Adrenal gland (tissue), 12 donors: ENCODE data around the gene CARS2. TPM values are rescaled to one million over a fixed set of nuclear protein-coding genes. Genes with fewer than 3 reads are reported as not detected.
"Not testable (repeated sequence)": the region's sequence is repeated elsewhere in the genome, so short reads cannot be mapped to it uniquely, and the experiment has no call there.

Experiments
- DNase-seq, 7 donors: peaks; one replicate each; pipeline ENCODE4 v3.0.0-alpha.2; 2019 to 2020
- H3K27ac ChIP-seq, 5 donors: fragments of 200-600 bp; sonication (generic) in 4 of 5; 1 replicate in 3 of 5; 2 replicates in 2 of 5; pipeline versions ENCODE4 v1.5.1 to v1.8.0; 2016 to 2020; ENCODE audit warnings: mild to moderate bottlenecking in 1 of 5
- H3K27me3 ChIP-seq: fragments of 200-600 bp; 2 replicates; pipeline ENCODE4 v1.8.0; 2021
- H3K36me3 ChIP-seq, 2 donors: fragments of 200-600 bp; replicated peaks in 1 of 2; 1 replicate in 1 of 2; 2 replicates in 1 of 2; pipeline versions ENCODE4 v1.5.1 to v1.8.0; 2018 to 2022
- H3K4me1 ChIP-seq, 2 donors: fragments of 200-600 bp; replicated peaks in 1 of 2; 1 replicate in 1 of 2; 2 replicates in 1 of 2; pipeline versions ENCODE4 v1.5.1 to v1.8.0; 2018 to 2021
- H3K4me3 ChIP-seq, 4 donors: fragments of 200-600 bp; sonication (generic) in 3 of 4; one replicate each; pipeline ENCODE4 v1.5.1; 2016 to 2018
- H3K9me3 ChIP-seq, 3 donors: fragments of 200-600 bp; sonication (generic) in 1 of 3; replicated peaks in 1 of 3; 1 replicate in 2 of 3; 2 replicates in 1 of 3; pipeline versions ENCODE4 v1.5.1 to v1.8.0; 2016 to 2021
- POLR2A ChIP-seq, 2 donors: fragments of 450-650 bp; IDR thresholded peaks; one replicate each; pipeline ENCODE4 v1.6.1; 2017; ENCODE audit warnings: antibody characterized with exemption in 2 of 2, mild to moderate bottlenecking in 2 of 2, moderate library complexity in 1 of 2
- WGBS, 4 donors: extraction: QIAGEN DNeasy Blood & Tissue Kit in 2 of 4; methylation state at CpG; one replicate each; pipeline versions ENCODE4 v1.1.5 to v1.1.7; 2013 to 2017; 5-methylcytosine and 5-hydroxymethylcytosine counted together
- intact Hi-C, 2 donors: fragments of 100-400 bp; cut with DNase I; formaldehyde crosslinking; loops; one replicate each; pipeline versions ENCODE4 v1.14.1 to v1.15.0; 2022 to 2023
- polyA plus RNA-seq, 3 donors: library from polyadenylated mRNA; stranded (reverse); fragments of 200-250 nt in 2 of 3; fragments of 350-450 nt in 1 of 3; fragmentation: Illumina TruSeq in 1 of 3; extraction: RNeasy Lipid Tissue Mini Kit (QIAGEN cat#74804) in 1 of 3; gene quantifications; one replicate each; pipeline ENCODE4 v1.2.3, GENCODE V29; 2013 to 2014
- total RNA-seq, 9 donors: library from RNA; depleted of rRNA in 4 of 9; stranded (reverse); fragments of >200 nt in 4 of 9; fragments of 120-200 nt in 1 of 9; fragmentation: NEBNext Ultra II Directional in 1 of 9; extraction: Animal tissue kit (Norgen Biotek cat#: 25700) in 1 of 9; gene quantifications; one replicate each; pipeline versions ENCODE4 v1.1.0 to v1.2.4, GENCODE V29; 2013 to 2023
- TF ChIP-seq, protein P1 (sequence below), 6 experiments: fragments of 450-650 bp in 4 of 6; fragments of 200-600 bp in 2 of 6; sonication (generic) in 1 of 6; IDR thresholded peaks; 1 replicate in 5 of 6; 2 replicates in 1 of 6; pipeline versions ENCODE4 v1.5.1 to v1.8.0; 2016 to 2021; ENCODE audit warnings: antibody characterized with exemption in 6 of 6, mild to moderate bottlenecking in 2 of 6, moderate library complexity in 1 of 6
- donor health status: healthy with polysubstance abuse.
- donor health status: Bipolar disorder and iron deficiency.
- donor health status: DM: yes; HTN: yes; CAD: no.
- donor health status: DM: no; HTN: no; CAD: no.
- donor health status: DM: no; HTN: no; CAD: no.
- donor health status: DM: yes; HTN: yes; CAD: no.

Gene CARS2
- total and polyA plus RNA-seq, 12 donors, result 38.5 to 254 (median 59.9) TPM

DNA sequence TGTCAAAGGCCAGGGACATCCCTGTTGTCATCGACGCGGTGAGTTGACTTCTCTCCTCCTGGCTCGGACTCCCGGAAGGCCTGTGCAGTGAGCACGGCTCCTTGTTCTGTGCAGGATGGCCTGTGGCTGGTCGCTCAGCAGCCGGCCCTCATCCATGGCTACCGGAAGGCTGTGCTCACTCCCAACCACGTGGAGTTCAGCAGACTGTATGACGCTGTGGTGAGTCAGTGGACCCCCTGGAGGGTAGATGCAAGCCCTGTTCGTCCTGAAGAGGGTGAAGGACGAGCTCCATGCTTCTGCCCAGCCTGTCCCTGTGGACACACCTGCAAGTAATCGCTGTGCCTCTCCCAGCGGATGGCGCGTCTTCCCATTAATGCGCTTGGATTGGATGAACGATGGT is 71.4 kb downstream of the CARS2 start:
- Histone ChIP-seq H3K4me1 (no peaks in the 10 kb centered on the region), H3K9me3 (no peaks in the 10 kb centered on the region), H3K4me3 (no peak overlapping the region), H3K27me3 (no peaks in the 10 kb centered on the region), H3K27ac (peak overlapping the region in 3 of 5 donors; percentile 32 to 79 (median 69)), H3K36me3 (peaks cover 0 to 58% of the 10 kb centered on the region in 2 donors)
- WGBS, 4 donors, result 59 to 80% (median 70%) methylated on average over 10 to 19 of the region's 19 CpGs
- no peak for TF ChIP-seq POLR2A (IDR thresholded peaks at IDR 0.05)
- TF ChIP-seq, protein P1, sequence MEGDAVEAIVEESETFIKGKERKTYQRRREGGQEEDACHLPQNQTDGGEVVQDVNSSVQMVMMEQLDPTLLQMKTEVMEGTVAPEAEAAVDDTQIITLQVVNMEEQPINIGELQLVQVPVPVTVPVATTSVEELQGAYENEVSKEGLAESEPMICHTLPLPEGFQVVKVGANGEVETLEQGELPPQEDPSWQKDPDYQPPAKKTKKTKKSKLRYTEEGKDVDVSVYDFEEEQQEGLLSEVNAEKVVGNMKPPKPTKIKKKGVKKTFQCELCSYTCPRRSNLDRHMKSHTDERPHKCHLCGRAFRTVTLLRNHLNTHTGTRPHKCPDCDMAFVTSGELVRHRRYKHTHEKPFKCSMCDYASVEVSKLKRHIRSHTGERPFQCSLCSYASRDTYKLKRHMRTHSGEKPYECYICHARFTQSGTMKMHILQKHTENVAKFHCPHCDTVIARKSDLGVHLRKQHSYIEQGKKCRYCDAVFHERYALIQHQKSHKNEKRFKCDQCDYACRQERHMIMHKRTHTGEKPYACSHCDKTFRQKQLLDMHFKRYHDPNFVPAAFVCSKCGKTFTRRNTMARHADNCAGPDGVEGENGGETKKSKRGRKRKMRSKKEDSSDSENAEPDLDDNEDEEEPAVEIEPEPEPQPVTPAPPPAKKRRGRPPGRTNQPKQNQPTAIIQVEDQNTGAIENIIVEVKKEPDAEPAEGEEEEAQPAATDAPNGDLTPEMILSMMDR (IDR thresholded peaks at IDR 0.05), result no peak
- peak; percentile 54 to 91 (median 84) for DNase-seq
- intact Hi-C loops, result no loop called here

DNA sequence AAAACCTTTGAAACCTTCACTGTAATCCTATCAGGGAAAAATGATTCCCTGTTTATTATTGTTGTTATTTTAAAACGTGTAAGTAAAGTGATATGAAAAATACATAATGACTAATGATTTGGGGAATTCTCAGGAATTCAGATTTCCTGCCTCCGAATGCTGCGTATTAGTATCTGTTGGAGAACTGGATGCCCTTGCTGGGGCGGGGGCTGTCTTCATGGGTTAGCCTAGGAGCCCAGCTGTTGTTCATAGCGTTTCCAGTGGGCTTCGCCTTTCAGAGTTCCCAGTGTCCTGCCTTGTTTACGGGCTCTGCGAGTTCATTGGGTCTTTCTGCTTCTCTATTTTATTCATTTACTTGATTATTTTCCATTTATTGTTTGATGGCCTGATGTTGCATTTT is 72.1 kb downstream of the CARS2 start:
- Histone ChIP-seq H3K27ac (peak overlapping the region in 1 of 5 donors; percentile 79), H3K36me3 (peaks cover 0 to 58% of the 10 kb centered on the region in 2 donors), H3K4me1 (peaks cover 0 to 8% of the 10 kb centered on the region in 2 donors), H3K27me3 (no peaks in the 10 kb centered on the region), H3K4me3 (no peak overlapping the region), H3K9me3 (no peaks in the 10 kb centered on the region)
- TF ChIP-seq, protein P1 (IDR thresholded peaks at IDR 0.05), result no peak
- no peak for TF ChIP-seq POLR2A (IDR thresholded peaks at IDR 0.05)
- DNase-seq, result no peak
- WGBS, 4 donors, result 82 to 90% (median 88%) methylated on average over 8 of the region's 8 CpGs
- intact Hi-C loops, result no loop called here

DNA sequence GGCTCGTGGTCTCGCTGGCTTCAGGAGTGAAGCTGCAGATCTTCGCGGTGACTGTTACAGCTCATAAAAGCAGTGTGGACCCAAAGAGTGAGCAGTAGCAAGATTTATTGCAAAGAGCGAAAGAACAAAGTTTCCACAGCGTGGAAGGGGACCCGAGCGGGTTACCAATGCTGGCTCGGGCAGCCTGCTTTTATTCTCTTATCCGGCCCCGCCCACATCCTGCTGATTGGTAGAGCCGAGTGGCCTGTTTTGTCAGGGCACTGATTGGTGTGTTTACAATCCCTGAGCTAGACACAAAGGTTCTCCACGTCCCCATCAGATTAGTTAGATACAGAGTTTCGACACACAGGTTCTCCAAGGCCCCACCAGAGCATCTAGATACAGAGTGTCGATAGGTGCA is 73.7 kb downstream of the CARS2 start:
- H3K27me3 ChIP-seq, H3K9me3 ChIP-seq, H3K27ac ChIP-seq, intact Hi-C loops, DNase-seq, H3K4me3 ChIP-seq: not testable (repeated sequence)
- H3K4me1 ChIP-seq, result peaks cover 0 to 21% of the 10 kb centered on the region in 2 donors
- 85 to 96% (median 92%) methylated on average over 11 to 15 of the region's 15 CpGs for WGBS, 4 donors
- H3K36me3 ChIP-seq, result peaks cover 0 to 49% of the 10 kb centered on the region in 2 donors

DNA sequence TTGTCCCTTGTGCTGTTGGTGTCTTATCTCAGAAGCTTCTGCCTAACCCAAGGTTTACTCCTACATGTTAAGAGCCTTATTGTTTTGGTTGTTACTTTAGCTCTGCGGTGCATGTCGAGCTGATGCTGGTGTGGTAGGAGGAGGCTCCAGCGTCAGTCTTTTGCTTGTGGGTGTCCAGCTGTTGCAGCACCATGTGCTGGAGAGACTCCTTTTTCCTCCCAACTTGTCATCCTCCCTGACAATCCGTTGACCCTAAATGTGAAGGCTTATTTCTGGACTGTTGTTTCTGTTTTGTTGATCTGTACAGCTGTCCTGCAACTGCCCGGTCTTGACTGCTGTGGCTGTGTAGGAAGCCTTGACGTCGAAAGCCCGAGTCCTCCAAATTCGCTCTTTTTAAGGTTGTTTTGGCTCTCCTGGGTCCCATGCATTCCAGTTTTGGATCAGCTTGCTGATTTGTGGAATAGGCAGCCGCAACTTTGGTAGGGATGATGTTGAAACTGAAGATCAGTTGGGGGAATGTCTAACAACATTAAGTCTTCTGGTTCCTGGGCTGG is 75.3 kb downstream of the CARS2 start:
- intact Hi-C loops, result no loop called here
- whole genome bisulfite sequencing, 4 donors, result 73 to 81% (median 78%) methylated on average over 10 of the region's 10 CpGs
- Histone ChIP-seq H3K27me3 (no peaks in the 10 kb centered on the region), H3K4me3 (no peak overlapping the region), H3K4me1 (peaks cover 5 to 26% of the 10 kb centered on the region in 2 donors), H3K9me3 (no peaks in the 10 kb centered on the region), H3K27ac (peak overlapping the region in 2 of 5 donors; percentile 21 to 34), H3K36me3 (peaks cover 0 to 32% of the 10 kb centered on the region in 2 donors)
- TF ChIP-seq POLR2A (IDR thresholded peaks at IDR 0.05), result no peak
- TF ChIP-seq, protein P1 (IDR thresholded peaks at IDR 0.05), result no peak
- DNase-seq, result peak in 1 of 7 donors; percentile 62

DNA sequence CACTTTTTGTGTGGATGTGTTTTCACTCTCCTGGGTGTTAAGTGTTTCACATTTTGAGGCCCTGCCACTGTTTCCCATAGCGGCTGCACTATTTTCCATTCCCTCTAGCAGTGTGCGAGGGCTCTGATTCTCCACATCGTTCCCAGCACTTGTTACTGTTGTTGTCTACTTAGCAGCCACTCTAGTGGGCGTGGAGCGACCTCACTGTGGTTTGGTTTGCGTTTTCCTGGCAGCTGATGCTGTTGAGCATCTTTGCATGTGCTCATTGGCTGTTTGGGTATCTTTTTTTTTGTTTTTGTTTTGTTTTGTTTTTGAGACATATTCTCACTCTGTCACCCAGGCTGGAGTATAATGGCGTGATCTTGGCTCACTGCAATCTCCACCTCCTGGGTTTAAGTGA is 76.2 kb downstream of the CARS2 start:
- peaks cover 0 to 31% of the 10 kb centered on the region in 2 donors for H3K36me3 ChIP-seq
- TF ChIP-seq, protein P1 (IDR thresholded peaks at IDR 0.05), result no peak
- no peak overlapping the region for H3K4me3 ChIP-seq
- H3K27me3 ChIP-seq, result no peaks in the 10 kb centered on the region
- no peaks in the 10 kb centered on the region for H3K9me3 ChIP-seq
- peaks cover 6 to 28% of the 10 kb centered on the region in 2 donors for H3K4me1 ChIP-seq
- WGBS, 4 donors, result 82 to 87% (median 85%) methylated on average over 7 of the region's 7 CpGs
- peak overlapping the region in 1 of 5 donors; percentile 85 for H3K27ac ChIP-seq
- intact Hi-C loops, result no loop called here
- peak in 1 of 7 donors; percentile 56 for DNase-seq
